BLaER1 (cell line): Measurements from ENCODE around the gene CKS1B.
A peak's percentile ranks its signal among the peaks of the same experiment; 100 is the strongest.

Experiments used
- H3K27ac ChIP-seq: shearing (Covaris generic); formaldehyde crosslinking; 2 replicates; pipeline ENCODE4 v1.8.1; 2022
- H3K27me3 ChIP-seq: shearing (Covaris generic); formaldehyde crosslinking; 2 replicates; pipeline ENCODE4 v1.8.1; 2022
- H3K36me3 ChIP-seq: shearing (Covaris generic); formaldehyde crosslinking; 2 replicates; pipeline ENCODE4 v1.8.1; 2022
- H3K4me1 ChIP-seq: shearing (Covaris generic); formaldehyde crosslinking; 2 replicates; pipeline ENCODE4 v1.8.1; 2022
- H3K4me2 ChIP-seq: shearing (Covaris generic); formaldehyde crosslinking; 2 replicates; pipeline ENCODE4 v1.8.1; 2022
- H3K4me3 ChIP-seq: shearing (Covaris generic); formaldehyde crosslinking; 2 replicates; pipeline ENCODE4 v1.8.1; 2022
- H3K9ac ChIP-seq: shearing (Covaris generic); formaldehyde crosslinking; 2 replicates; pipeline ENCODE4 v1.8.1; 2022
- H3K9me3 ChIP-seq: shearing (Covaris generic); formaldehyde crosslinking; 2 replicates; pipeline ENCODE4 v1.8.1; 2022
- H4K20me1 ChIP-seq: shearing (Covaris generic); formaldehyde crosslinking; 2 replicates; pipeline ENCODE4 v1.8.1; 2022
- Cebpa-rat ChIP-seq: shearing (Covaris generic); IDR thresholded peaks from 2 replicates; pipeline ENCODE4 v1.8.1; 2022

Gene CKS1B

GRCh38 chr1:154956544-154956941 lies 17.9 kb upstream of the CKS1B start:
- Histone ChIP-seq H4K20me1 (peaks cover 44% of the 10 kb centered on the region), H3K4me3 (peak overlapping the region; percentile 75), H3K36me3 (peaks cover 31% of the 10 kb centered on the region), H3K9ac (peak overlapping the region; percentile 86), H3K4me2 (peak overlapping the region; percentile 99), H3K27ac (peak overlapping the region; percentile 92), H3K27me3 (no peaks in the 10 kb centered on the region), H3K9me3 (no peaks in the 10 kb centered on the region), H3K4me1 (peaks cover 81% of the 10 kb centered on the region)
- no peak for TF ChIP-seq Cebpa-rat

- Histone ChIP-seq H3K4me3 (no peak overlapping the region), H3K9me3 (no peaks in the 10 kb centered on the region), H3K4me2 (peak overlapping the region; percentile 99; the same call in 1 of the 2 replicates), H3K27me3 (no peaks in the 10 kb centered on the region), H3K9ac (no peak overlapping the region; the same call in 1 of the 2 replicates), H4K20me1 (peaks cover 38% of the 10 kb centered on the region), H3K27ac (peak overlapping the region; percentile 92; the same call in 1 of the 2 replicates), H3K36me3 (peaks cover 25% of the 10 kb centered on the region), H3K4me1 (peaks cover 75% of the 10 kb centered on the region)
- TF ChIP-seq Cebpa-rat: no peak
Measured at GRCh38 chr1:154957091-154957657, 17.3 kb upstream of the CKS1B start.

DNA sequence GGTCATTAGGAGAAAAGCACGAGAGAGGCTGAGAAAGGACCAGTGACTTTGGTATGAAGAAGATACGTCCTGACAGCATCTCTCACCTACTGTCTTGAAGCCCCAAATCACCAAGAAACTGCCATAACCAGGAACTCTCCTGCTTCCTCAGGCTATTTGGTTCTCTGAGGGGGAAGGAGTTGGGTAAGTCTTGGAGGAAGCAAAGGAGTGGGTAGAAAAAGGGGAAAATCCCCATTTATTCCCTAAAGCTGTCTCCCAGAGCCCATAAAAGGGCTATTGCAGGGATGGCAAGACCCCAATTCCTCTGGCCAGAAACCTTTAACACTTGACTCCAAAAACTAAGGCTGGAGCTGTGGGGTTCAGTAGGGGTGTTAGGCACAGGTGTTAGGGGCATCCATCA lies 16.4 kb upstream of the CKS1B start:
- Histone ChIP-seq H3K4me3 (no peak overlapping the region), H3K27ac (peak overlapping the region; percentile 32; the same call in 1 of the 2 replicates), H3K9me3 (no peaks in the 10 kb centered on the region), H3K27me3 (no peaks in the 10 kb centered on the region), H3K36me3 (peaks cover 27% of the 10 kb centered on the region), H3K4me1 (peaks cover 73% of the 10 kb centered on the region), H3K4me2 (no peak overlapping the region), H4K20me1 (peaks cover 29% of the 10 kb centered on the region), H3K9ac (no peak overlapping the region)
- no peak for TF ChIP-seq Cebpa-rat

GRCh38 chr1:154958681-154959425 lies 15.6 kb upstream of the CKS1B start:
- Histone ChIP-seq H3K27me3 (no peaks in the 10 kb centered on the region), H3K4me3 (no peak overlapping the region), H3K4me1 (peaks cover 73% of the 10 kb centered on the region), H3K36me3 (peaks cover 35% of the 10 kb centered on the region), H4K20me1 (peaks cover 21% of the 10 kb centered on the region), H3K9ac (no peak overlapping the region), H3K4me2 (peak overlapping the region; percentile 3; the same call in 1 of the 2 replicates), H3K27ac (peak overlapping the region; percentile 32; the same call in 1 of the 2 replicates), H3K9me3 (no peaks in the 10 kb centered on the region)
- no peak for TF ChIP-seq Cebpa-rat

- H3K27me3 ChIP-seq: no peaks in the 10 kb centered on the region
- H4K20me1 ChIP-seq: peaks cover 16% of the 10 kb centered on the region; the same call in 1 of the 2 replicates
- 0 out of 2 replicates have a peak overlapping the region, but pooled peaks have one; percentile 32 for H3K27ac ChIP-seq
- no peaks in the 10 kb centered on the region for H3K9me3 ChIP-seq
- TF ChIP-seq Cebpa-rat: no peak
- peaks cover 41% of the 10 kb centered on the region for H3K36me3 ChIP-seq
- peaks cover 73% of the 10 kb centered on the region for H3K4me1 ChIP-seq
- H3K9ac ChIP-seq: no peak overlapping the region
- H3K4me3 ChIP-seq: no peak overlapping the region
- peak overlapping the region; percentile 39 for H3K4me2 ChIP-seq
Measured at GRCh38 chr1:154959426-154959780, 15.1 kb upstream of the CKS1B start.

DNA sequence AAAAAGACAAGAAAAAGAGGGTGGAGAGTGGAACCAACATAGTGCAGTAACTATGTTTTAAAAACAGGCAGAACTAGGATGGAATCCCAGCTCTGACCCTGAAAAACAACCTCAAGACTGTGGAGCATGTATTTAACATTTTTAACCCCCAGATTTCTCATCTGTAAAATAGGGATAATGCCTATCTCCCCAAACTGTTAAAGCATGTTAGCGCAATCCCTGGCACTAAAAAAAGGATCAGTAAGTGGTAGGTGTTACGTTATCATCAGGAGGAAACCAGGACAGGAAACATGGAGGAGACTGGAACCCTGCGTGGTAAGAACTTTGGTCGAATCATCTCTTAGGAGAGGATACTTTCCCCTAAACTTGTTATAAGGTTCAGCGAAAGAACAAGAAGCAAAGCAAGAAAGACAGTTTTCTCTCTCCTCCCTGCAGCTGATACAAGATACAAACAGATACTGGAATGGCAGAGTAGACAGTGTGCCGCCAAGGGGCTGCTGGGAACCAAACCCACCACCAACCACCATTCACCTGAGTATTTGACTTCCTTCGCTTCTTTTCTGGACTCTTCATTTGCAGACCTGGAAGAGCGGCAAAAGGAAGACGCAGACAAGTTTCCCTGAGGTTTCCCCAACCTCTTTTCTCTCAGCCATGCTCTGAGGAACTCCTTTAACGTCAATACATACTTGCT lies 13.9 kb upstream of the CKS1B start:
- peak overlapping the region; percentile 92 for H3K4me2 ChIP-seq
- H3K9ac ChIP-seq: peak overlapping the region; percentile 97
- H3K4me1 ChIP-seq: peaks cover 69% of the 10 kb centered on the region
- H3K36me3 ChIP-seq: peaks cover 53% of the 10 kb centered on the region
- no peaks in the 10 kb centered on the region for H3K9me3 ChIP-seq
- H3K27me3 ChIP-seq: no peaks in the 10 kb centered on the region
- peak overlapping the region; percentile 86 for H3K4me3 ChIP-seq
- no peak for TF ChIP-seq Cebpa-rat
- peaks cover 9% of the 10 kb centered on the region; the same call in 1 of the 2 replicates for H4K20me1 ChIP-seq
- H3K27ac ChIP-seq: peak overlapping the region; percentile 98

GRCh38 chr1:154961207-154962155 lies 13.0 kb upstream of the CKS1B start, which contains the start of gene PYGO2:
PYGO2 (minus strand) TSS chr1:154961782; CDS start chr1:154961576, 206 bp downstream.
- no peak for TF ChIP-seq Cebpa-rat
- no peaks in the 10 kb centered on the region for H3K27me3 ChIP-seq
- H3K4me2 ChIP-seq: peak within 1 kb of the TSS; percentile 92
- peaks cover 62% of the 10 kb centered on the region for H3K36me3 ChIP-seq
- H3K9me3 ChIP-seq: no peaks in the 10 kb centered on the region
- peak within 1 kb of the TSS; percentile 86 for H3K4me3 ChIP-seq
- peaks cover 9% of the 10 kb centered on the region; the same call in 1 of the 2 replicates for H4K20me1 ChIP-seq
- peak within 1 kb of the TSS; percentile 98 for H3K27ac ChIP-seq
- peak within 1 kb of the TSS; percentile 97 for H3K9ac ChIP-seq
- H3K4me1 ChIP-seq: peaks cover 65% of the 10 kb centered on the region

DNA sequence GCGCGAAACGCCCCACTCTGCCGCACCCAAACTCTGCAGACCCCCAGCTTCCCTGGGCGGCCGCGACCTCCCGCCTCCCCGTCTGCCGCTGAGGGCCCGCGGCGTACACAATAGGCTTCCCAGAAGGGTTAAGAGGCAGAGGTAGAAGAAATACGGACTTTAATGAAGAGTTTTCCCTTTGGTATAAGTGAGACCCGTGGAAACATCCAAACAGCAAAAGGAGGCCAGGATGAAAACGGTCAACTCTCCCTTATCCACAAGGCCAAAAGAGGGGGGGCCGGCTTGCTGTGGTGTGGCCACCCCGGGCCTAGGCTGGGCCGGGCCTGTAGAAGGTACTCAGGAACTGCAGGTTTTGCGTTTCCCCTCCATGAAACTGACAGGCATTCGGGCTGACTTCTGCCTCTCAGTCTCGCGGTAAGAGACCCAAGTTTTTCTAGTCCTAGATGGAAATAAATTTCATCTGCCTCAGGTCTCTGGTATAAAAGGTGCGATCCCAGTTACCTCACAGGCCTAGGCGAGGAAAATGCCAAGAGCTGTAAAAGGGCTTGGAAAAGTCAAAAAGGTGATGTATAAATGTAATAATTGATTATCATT lies 12.2 kb upstream of the CKS1B start:
- no peak for TF ChIP-seq Cebpa-rat
- H3K4me1 ChIP-seq: peaks cover 58% of the 10 kb centered on the region
- H3K27ac ChIP-seq: peak overlapping the region; percentile 98
- H3K4me3 ChIP-seq: peak overlapping the region; percentile 86
- H3K9me3 ChIP-seq: no peaks in the 10 kb centered on the region
- H3K36me3 ChIP-seq: peaks cover 69% of the 10 kb centered on the region
- peaks cover 9% of the 10 kb centered on the region; the same call in 1 of the 2 replicates for H4K20me1 ChIP-seq
- H3K4me2 ChIP-seq: peak overlapping the region; percentile 92
- no peaks in the 10 kb centered on the region for H3K27me3 ChIP-seq
- H3K9ac ChIP-seq: peak overlapping the region; percentile 97
